Lower leg skin (tissue), 4 donors: ENCODE results near the gene PTPRT. TPM values are rescaled to one million over a fixed set of nuclear protein-coding genes. Genes with fewer than 3 reads are reported as not detected.

Source experiments
- DNase-seq, 2 donors: peaks; one replicate each; pipeline ENCODE4 v3.0.0-alpha.2; 2019; ENCODE audit warnings: low spot score in 2 of 2
- H3K4me3 ChIP-seq: fragments of 200-600 bp; sonication (generic); 2 replicates; pipeline ENCODE4 v1.5.1; 2017; ENCODE audit warnings: mild to moderate bottlenecking, low read depth; ENCODE audit not compliant: poor library complexity, severe bottlenecking
- POLR2A ChIP-seq, 2 donors: fragments of 450-650 bp; IDR thresholded peaks; one replicate each; pipeline ENCODE4 v1.6.1; 2016 to 2017; ENCODE audit warnings: antibody characterized with exemption in 2 of 2, mild to moderate bottlenecking in 1 of 2, moderate library complexity in 1 of 2
- WGBS, 2 donors: methylation state at CpG; one replicate each; pipeline ENCODE4 v1.1.5; 2018; 5-methylcytosine and 5-hydroxymethylcytosine counted together
- intact Hi-C: fragments of 100-400 bp; cut with DNase I; formaldehyde crosslinking; loops from one replicate; pipeline ENCODE4 v1.15.0; 2023; ENCODE audit warnings: low total_unique reads
- total RNA-seq, 4 donors: library from RNA; depleted of rRNA; stranded (reverse); fragments of >200 nt; gene quantifications; one replicate each; pipeline ENCODE4 v1.1.0, GENCODE V29; 2016
- TF ChIP-seq, protein P1 (sequence below), 3 donors: fragments of 450-650 bp; IDR thresholded peaks; one replicate each; pipeline ENCODE4 v1.5.1; 2016; ENCODE audit warnings: antibody characterized with exemption in 3 of 3, mild to moderate bottlenecking in 3 of 3, moderate library complexity in 2 of 3

The PTPRT gene
- total RNA-seq, 4 donors from 2014 or later = 0.34 to 1.4 (median 0.95) TPM

DNA sequence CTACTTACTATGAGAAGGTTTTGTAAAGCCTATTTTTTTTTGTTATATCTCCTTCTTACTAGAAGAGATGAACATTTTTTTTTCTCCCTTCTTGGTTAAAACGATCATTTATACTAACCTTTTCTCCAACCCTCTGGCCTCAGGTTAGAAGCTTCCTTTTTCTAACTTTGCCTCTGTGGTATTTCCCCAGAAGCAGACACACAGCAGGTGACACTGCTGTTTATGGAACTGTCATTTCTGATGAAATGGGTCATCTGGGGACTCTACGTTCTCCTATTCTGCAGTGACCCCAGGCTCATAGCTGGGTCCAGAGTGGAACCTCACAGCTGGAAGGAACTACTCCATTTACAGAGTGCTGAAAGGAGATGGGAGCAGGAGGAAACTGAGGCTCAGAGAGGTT, 825.3 kb downstream of the PTPRT start:
- WGBS, 2 donors = 67 to 71% methylated on average over 2 of the region's 2 CpGs

DNA sequence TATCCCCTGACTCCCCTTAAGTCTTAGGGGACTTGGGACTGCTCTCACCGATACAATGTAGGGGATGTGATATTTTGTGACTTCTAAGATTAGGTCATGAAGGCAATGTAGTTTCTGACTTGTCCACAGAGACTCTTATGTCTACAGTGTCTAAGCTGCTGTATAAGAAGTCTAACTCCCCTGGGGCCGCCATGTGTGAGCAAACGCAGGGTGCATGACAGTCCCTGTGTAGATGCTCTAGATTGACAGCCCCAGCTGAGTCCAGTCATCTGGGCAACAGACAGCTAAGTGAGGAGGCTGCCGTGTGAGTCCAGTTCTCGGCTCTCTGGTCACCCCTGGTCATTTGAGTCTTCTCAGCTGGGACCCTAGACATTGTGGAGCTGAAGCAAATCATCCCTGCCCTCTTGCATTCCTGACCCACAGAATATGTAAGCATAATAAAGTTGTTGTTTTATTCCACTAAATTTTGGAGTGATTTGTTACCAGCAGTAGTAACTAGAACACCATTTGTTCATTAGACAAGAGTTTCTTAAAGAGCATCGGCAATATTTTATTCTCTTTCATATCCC, 828.2 kb downstream of the PTPRT start:
- intact Hi-C loops = no loop called here
- DNase-seq = no peak
- 74 to 83% methylated on average over 6 of the region's 6 CpGs for WGBS, 2 donors
- TF ChIP-seq, protein P1, sequence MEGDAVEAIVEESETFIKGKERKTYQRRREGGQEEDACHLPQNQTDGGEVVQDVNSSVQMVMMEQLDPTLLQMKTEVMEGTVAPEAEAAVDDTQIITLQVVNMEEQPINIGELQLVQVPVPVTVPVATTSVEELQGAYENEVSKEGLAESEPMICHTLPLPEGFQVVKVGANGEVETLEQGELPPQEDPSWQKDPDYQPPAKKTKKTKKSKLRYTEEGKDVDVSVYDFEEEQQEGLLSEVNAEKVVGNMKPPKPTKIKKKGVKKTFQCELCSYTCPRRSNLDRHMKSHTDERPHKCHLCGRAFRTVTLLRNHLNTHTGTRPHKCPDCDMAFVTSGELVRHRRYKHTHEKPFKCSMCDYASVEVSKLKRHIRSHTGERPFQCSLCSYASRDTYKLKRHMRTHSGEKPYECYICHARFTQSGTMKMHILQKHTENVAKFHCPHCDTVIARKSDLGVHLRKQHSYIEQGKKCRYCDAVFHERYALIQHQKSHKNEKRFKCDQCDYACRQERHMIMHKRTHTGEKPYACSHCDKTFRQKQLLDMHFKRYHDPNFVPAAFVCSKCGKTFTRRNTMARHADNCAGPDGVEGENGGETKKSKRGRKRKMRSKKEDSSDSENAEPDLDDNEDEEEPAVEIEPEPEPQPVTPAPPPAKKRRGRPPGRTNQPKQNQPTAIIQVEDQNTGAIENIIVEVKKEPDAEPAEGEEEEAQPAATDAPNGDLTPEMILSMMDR (IDR thresholded peaks at IDR 0.05) = no peak
- TF ChIP-seq POLR2A (IDR thresholded peaks at IDR 0.05) = no peak
- H3K4me3 ChIP-seq = no peak overlapping the region

More for the DNA sequence above, 825.3 kb downstream of the PTPRT start:
- intact Hi-C loops = no loop called here
- no peak for TF ChIP-seq POLR2A (IDR thresholded peaks at IDR 0.05)
- TF ChIP-seq, protein P1 (IDR thresholded peaks at IDR 0.05) = no peak
- no peak for DNase-seq
- no peak overlapping the region for H3K4me3 ChIP-seq

DNA sequence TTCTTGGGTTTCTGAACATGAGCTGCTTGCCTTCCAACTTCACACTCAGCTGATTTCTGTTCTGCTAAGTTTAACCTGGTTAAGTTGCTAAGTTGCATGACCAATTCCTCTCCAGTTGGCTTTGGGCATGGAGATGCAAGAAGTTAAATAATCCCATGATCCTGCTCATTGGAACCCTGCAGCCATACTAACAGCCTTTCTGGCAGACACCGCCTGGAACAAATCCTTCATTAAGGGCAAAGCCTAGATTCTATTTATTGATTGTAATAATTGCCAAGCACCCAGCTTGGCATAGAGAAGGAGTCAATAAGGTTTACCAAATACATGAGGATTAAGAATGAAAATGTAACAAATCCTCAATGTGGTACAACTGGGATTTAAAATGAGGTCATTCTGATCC, 829.1 kb downstream of the PTPRT start:
- 70 to 83% methylated on average over 1 of the region's 1 CpG for WGBS, 2 donors
- intact Hi-C loops = no loop called here
- TF ChIP-seq POLR2A (IDR thresholded peaks at IDR 0.05) = no peak
- TF ChIP-seq, protein P1 (IDR thresholded peaks at IDR 0.05) = no peak
- H3K4me3 ChIP-seq = no peak overlapping the region
- no peak for DNase-seq

DNA sequence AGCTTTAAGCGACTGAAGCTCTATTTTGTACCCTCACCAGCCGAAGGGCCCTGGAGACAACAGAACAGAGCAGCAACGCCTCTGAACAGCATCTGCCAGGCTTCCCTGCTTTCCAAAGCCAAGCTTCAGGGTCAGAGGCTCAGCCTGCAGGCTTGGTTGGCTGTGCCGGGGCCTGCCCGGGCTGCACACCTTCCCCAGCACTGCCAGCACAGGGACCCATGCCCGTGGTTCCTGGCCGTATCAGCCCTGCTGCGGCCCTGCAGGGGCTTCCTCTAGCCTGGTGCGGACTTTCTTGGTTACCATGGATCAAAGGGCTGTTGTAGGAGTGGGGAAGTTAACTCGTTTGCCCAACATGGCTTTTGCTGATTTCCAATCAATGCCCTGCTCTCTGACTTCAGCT, 830.1 kb downstream of the PTPRT start:
- 52 to 75% methylated on average over 10 of the region's 10 CpGs for WGBS, 2 donors
- no peak for DNase-seq
- H3K4me3 ChIP-seq = no peak overlapping the region
- TF ChIP-seq, protein P1 (IDR thresholded peaks at IDR 0.05) = no peak
- TF ChIP-seq POLR2A (IDR thresholded peaks at IDR 0.05) = no peak
- intact Hi-C loops = no loop called here

DNA sequence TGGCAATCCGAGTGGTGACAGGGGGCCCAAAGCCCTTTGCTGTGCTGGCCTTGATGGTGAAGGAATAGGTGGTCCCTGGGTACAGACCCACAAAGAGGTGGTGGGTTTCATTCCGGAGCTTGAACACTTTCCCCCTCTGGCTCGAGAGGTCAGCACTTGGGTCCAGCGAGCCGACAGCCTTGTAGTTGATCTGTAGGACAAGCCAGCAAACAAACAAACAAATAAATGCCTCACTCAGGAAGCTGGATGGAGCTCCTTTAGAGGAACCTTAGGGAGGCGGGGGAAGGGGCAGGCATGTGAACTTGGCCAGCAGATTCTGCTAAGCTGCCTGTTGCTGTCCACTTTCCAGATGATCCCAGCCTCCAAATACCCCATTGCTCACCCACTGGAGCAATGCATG, 837.6 kb downstream of the PTPRT start:
- no peak for DNase-seq
- no peak for TF ChIP-seq POLR2A (IDR thresholded peaks at IDR 0.05)
- TF ChIP-seq, protein P1 (IDR thresholded peaks at IDR 0.05) = no peak
- intact Hi-C loops = no loop called here
- WGBS, 2 donors = 73 to 78% methylated on average over 6 of the region's 6 CpGs
- H3K4me3 ChIP-seq = no peak overlapping the region

DNA sequence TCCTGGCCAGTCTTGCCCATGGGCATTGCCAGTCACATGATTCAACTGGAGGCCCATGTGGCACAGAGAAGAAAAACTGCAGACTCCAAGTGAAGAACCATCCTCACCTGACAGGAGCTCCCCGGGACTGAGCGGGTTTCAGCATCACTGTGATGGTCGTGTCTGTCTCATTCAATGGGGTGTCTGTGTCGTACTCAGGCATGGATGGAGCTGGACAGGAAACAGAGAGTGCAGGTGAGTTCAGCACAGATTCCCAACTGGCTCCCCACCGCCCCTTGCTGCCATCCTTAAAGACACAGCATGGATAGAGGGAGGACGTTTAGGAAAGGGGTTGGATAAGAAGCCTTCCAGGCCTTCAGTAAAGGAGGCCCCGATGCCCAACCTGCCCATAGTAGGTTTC, 839.2 kb downstream of the PTPRT start:
- no peak overlapping the region for H3K4me3 ChIP-seq
- no peak for DNase-seq
- WGBS, 2 donors = 67 to 73% methylated on average over 6 to 7 of the region's 7 CpGs
- intact Hi-C loops = no loop called here
- TF ChIP-seq, protein P1 (IDR thresholded peaks at IDR 0.05) = no peak
- no peak for TF ChIP-seq POLR2A (IDR thresholded peaks at IDR 0.05)
